H9 (cell line): ENCODE data around the gene CTIF. TPM values are rescaled to one million over a fixed set of nuclear protein-coding genes. Genes with fewer than 3 reads are reported as not detected.

Experiments
- DNase-seq: peaks from one replicate; pipeline ENCODE4 v3.0.0-alpha.2; 2017
- H2AFZ ChIP-seq: one replicate; pipeline ENCODE4 v1.6.1; 2013; ENCODE audit warnings: mild to moderate bottlenecking, low read length, control low read depth, moderate library complexity
- H2AK5ac ChIP-seq: 2 replicates; pipeline ENCODE4 v1.6.1; 2013; ENCODE audit warnings: low read length, control low read depth, mixed read lengths; ENCODE audit not compliant: insufficient read length
- H2BK120ac ChIP-seq: one replicate; pipeline ENCODE4 v1.6.1; 2013; ENCODE audit warnings: low read depth, mild to moderate bottlenecking, low read length, control low read depth, inconsistent platforms; ENCODE audit not compliant: poor library complexity, severe bottlenecking
- H2BK12ac ChIP-seq: 2 replicates; pipeline ENCODE4 v1.6.1; 2013; ENCODE audit warnings: low read length, control low read depth, mixed read lengths, low read depth; ENCODE audit not compliant: insufficient read length
- H2BK15ac ChIP-seq: 2 replicates; pipeline ENCODE4 v1.6.1; 2013; ENCODE audit warnings: low read depth, low read length, control low read depth
- H2BK20ac ChIP-seq: one replicate; pipeline ENCODE4 v1.6.1; 2013; ENCODE audit warnings: low read depth, mild to moderate bottlenecking, low read length, control low read depth, inconsistent platforms; ENCODE audit not compliant: poor library complexity, severe bottlenecking
- H2BK5ac ChIP-seq: 2 replicates; pipeline ENCODE4 v1.6.1; 2013; ENCODE audit warnings: low read length, control low read depth, mixed read lengths; ENCODE audit not compliant: insufficient read length
- H3K14ac ChIP-seq: 2 replicates; pipeline ENCODE4 v1.6.1; 2013; ENCODE audit warnings: low read length, control low read depth; ENCODE audit not compliant: insufficient read depth
- H3K18ac ChIP-seq: 2 replicates; pipeline ENCODE4 v1.6.1; 2013; ENCODE audit warnings: low read depth, mild to moderate bottlenecking, mixed read lengths, low read length, control low read depth; ENCODE audit not compliant: insufficient read length
- H3K23ac ChIP-seq: 2 replicates; pipeline ENCODE4 v1.6.1; 2013; ENCODE audit warnings: low read length, control low read depth, mixed read lengths, low read depth; ENCODE audit not compliant: insufficient read length
- H3K23me2 ChIP-seq: 2 replicates; pipeline ENCODE4 v1.6.1; 2013; ENCODE audit warnings: low read depth, mild to moderate bottlenecking, mixed read lengths, low read length, control low read depth; ENCODE audit not compliant: insufficient read length, poor library complexity, severe bottlenecking
- H3K27ac ChIP-seq: 2 replicates; pipeline ENCODE4 v1.5.1; 2013; ENCODE audit warnings: low read length, control low read depth, mixed read lengths, low read depth; ENCODE audit not compliant: insufficient read length
- H3K27me3 ChIP-seq: 2 replicates; pipeline ENCODE4 v1.6.1; 2013; ENCODE audit warnings: low read length, control low read depth, inconsistent platforms; ENCODE audit not compliant: insufficient read depth
- H3K4ac ChIP-seq: 2 replicates; pipeline ENCODE4 v1.6.1; 2013; ENCODE audit warnings: low read depth, mild to moderate bottlenecking, control low read depth, inconsistent platforms, low read length, moderate library complexity
- H3K4me1 ChIP-seq: 2 replicates; pipeline ENCODE4 v1.6.1; 2013; ENCODE audit warnings: low read length, control low read depth, inconsistent platforms; ENCODE audit not compliant: insufficient read depth
- H3K4me2 ChIP-seq: 2 replicates; pipeline ENCODE4 v1.6.1; 2013; ENCODE audit warnings: low read length, control low read depth, mixed read lengths; ENCODE audit not compliant: insufficient read length, insufficient read depth
- H3K56ac ChIP-seq: 2 replicates; pipeline ENCODE4 v1.6.1; 2013; ENCODE audit warnings: low read depth, mild to moderate bottlenecking, mixed read lengths, low read length, control low read depth; ENCODE audit not compliant: insufficient read length
- H3K79me1 ChIP-seq: 2 replicates; pipeline ENCODE4 v1.6.1; 2013; ENCODE audit warnings: low read depth, mild to moderate bottlenecking, moderate library complexity, low read length, control low read depth, inconsistent platforms; ENCODE audit not compliant: insufficient read depth, poor library complexity, severe bottlenecking
- H3K79me2 ChIP-seq: 2 replicates; pipeline ENCODE4 v1.6.1; 2013; ENCODE audit warnings: low read length, control low read depth, inconsistent platforms; ENCODE audit not compliant: insufficient read depth
- H3K9ac ChIP-seq: 2 replicates; pipeline ENCODE4 v1.6.1; 2013; ENCODE audit warnings: low read length, control low read depth, mixed read lengths; ENCODE audit not compliant: insufficient read length; ENCODE audit errors: extremely low read depth
- H3K9me3 ChIP-seq: one replicate; pipeline ENCODE4 v1.6.1; 2013; ENCODE audit warnings: low read depth, low read length, inconsistent platforms; ENCODE audit not compliant: control insufficient read depth
- H3T11ph ChIP-seq: one replicate; pipeline ENCODE4 v1.6.1; 2013; ENCODE audit warnings: mild to moderate bottlenecking, low read length, control low read depth, inconsistent platforms
- H4K20me1 ChIP-seq: one replicate; pipeline ENCODE4 v1.6.1; 2013; ENCODE audit not compliant: control insufficient read depth, insufficient read length, insufficient read depth
- H4K5ac ChIP-seq: 2 replicates; pipeline ENCODE4 v1.6.1; 2013; ENCODE audit warnings: low read depth, mild to moderate bottlenecking, mixed read lengths, low read length, control low read depth; ENCODE audit not compliant: insufficient read length
- H4K8ac ChIP-seq: replicated peaks from 2 replicates; pipeline ENCODE4 v1.6.1; 2013; ENCODE audit warnings: low read length, control low read depth, mixed read lengths, low read depth; ENCODE audit not compliant: insufficient read length
- H4K91ac ChIP-seq: 2 replicates; pipeline ENCODE4 v1.6.1; 2013; ENCODE audit warnings: low read depth, mild to moderate bottlenecking, moderate library complexity, mixed read lengths, low read length, control low read depth; ENCODE audit not compliant: insufficient read length
- H3K27ac Mint-ChIP-seq, 3 experiments: 2 replicates in 2 of 3; 3 replicates in 1 of 3; pipeline ENCODE4 v1.8.0; 2020 to 2021; ENCODE audit warnings: mixed read lengths in 3 of 3, mild to moderate bottlenecking in 1 of 3, moderate library complexity in 1 of 3
- H3K27me3 Mint-ChIP-seq: 2 replicates; pipeline ENCODE4 v1.8.0; 2021; ENCODE audit warnings: low read depth, mild to moderate bottlenecking, moderate library complexity, mixed read lengths
- H3K36me3 Mint-ChIP-seq, 3 experiments: 2 replicates in 2 of 3; 3 replicates in 1 of 3; pipeline ENCODE4 v1.8.0; 2020 to 2021; ENCODE audit warnings: low read depth in 3 of 3, mixed read lengths in 3 of 3; ENCODE audit not compliant: insufficient read depth in 1 of 3
- H3K4me1 Mint-ChIP-seq, 2 experiments: 2 replicates each; pipeline ENCODE4 v1.8.0; 2020; ENCODE audit warnings: mixed read lengths in 2 of 2
- H3K4me3 Mint-ChIP-seq, 2 experiments: 2 replicates in 1 of 2; 3 replicates in 1 of 2; pipeline ENCODE4 v1.8.0; 2020 to 2021; ENCODE audit warnings: mild to moderate bottlenecking in 2 of 2, mixed read lengths in 2 of 2, moderate library complexity in 1 of 2
- H3K9me3 Mint-ChIP-seq, 2 experiments: 2 replicates in 1 of 2; 3 replicates in 1 of 2; pipeline ENCODE4 v1.8.0; 2020; ENCODE audit warnings: mild to moderate bottlenecking in 2 of 2, mixed read lengths in 2 of 2, moderate library complexity in 1 of 2
- WGBS: extraction: QIAGEN DNeasy Blood & Tissue Kit; methylation state at CpG from one replicate; pipeline ENCODE4 v1.1.7; 2013; ENCODE audit warnings: missing lambda C conversion rate, low lambda C conversion rate, mixed read lengths; ENCODE audit not compliant: insufficient read length; ENCODE audit errors: extremely low coverage; 5-methylcytosine and 5-hydroxymethylcytosine counted together
- total RNA-seq: library from RNA; stranded (reverse); gene quantifications from 2 replicates; pipeline ENCODE4 v1.2.1, GENCODE V29; 2021
- TF ChIP-seq, protein P1 (sequence below): fragments of 200-600 bp; sonication (generic); conservative IDR thresholded peaks from 3 replicates; pipeline ENCODE4 v1.8.0; 2021; ENCODE audit warnings: antibody characterized with exemption, mild to moderate bottlenecking

The CTIF gene
- total RNA-seq, 1 experiment from 2014 or later: 15.8 TPM

DNA sequence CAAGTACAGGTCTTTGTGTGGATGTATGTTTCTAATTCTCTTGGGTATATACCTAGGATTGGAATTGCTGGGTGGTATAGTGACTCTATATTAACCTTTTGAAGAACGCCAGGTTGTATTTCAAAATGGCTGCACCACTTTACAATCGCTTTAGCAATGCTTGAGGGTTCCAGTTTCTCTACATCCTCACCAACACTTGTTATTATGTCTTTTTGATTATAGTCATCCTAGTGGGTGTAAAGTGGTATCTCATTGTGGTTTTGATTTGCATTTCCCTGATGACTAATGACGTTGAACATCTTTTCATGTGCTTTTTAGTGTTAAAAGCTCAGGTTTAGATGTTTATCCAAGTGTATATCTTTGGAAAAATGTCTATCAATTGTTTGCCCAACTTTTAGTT lies 39.5 kb downstream of the CTIF start:
- H3K9me3 Mint-ChIP-seq: peaks cover 0 to 5% of the 10 kb centered on the region in 2 experiments; a peak in 4 of 5 replicates
- no peak overlapping the region for H2BK20ac ChIP-seq
- DNase-seq: no peak
- no peaks in the 10 kb centered on the region for H3K27me3 ChIP-seq
- no peak overlapping the region for H2BK12ac ChIP-seq
- H3K27ac Mint-ChIP-seq: no peak overlapping the region
- H3K27ac ChIP-seq: no peak overlapping the region
- H3K14ac ChIP-seq: no peak overlapping the region
- no peak overlapping the region for H2BK120ac ChIP-seq
- H3T11ph ChIP-seq: no peak overlapping the region
- no peak overlapping the region for H3K4me2 ChIP-seq
- H4K5ac ChIP-seq: no peak overlapping the region
- no peak overlapping the region for H3K4ac ChIP-seq
- H3K23ac ChIP-seq: no peak overlapping the region
- H3K18ac ChIP-seq: no peak overlapping the region
- peaks cover 32 to 37% of the 10 kb centered on the region in 2 experiments for H3K4me1 Mint-ChIP-seq
- no peaks in the 10 kb centered on the region for H3K9me3 ChIP-seq
- no peaks in the 10 kb centered on the region for H4K20me1 ChIP-seq
- no peak overlapping the region for H2AK5ac ChIP-seq
- no CpG with 5 or more reads among the region's 3 CpGs for WGBS
- no peaks in the 10 kb centered on the region for H3K79me2 ChIP-seq
- H3K4me1 ChIP-seq: no peaks in the 10 kb centered on the region; the same call in 1 of the 2 replicates
- H4K91ac ChIP-seq: no peak overlapping the region
- no peak overlapping the region for H3K9ac ChIP-seq
- no peak overlapping the region for H3K56ac ChIP-seq
- no peaks in the 10 kb centered on the region for H3K23me2 ChIP-seq
- no peaks in the 10 kb centered on the region for H3K79me1 ChIP-seq
- no peak overlapping the region for H2BK5ac ChIP-seq
- no peak overlapping the region for H3K4me3 Mint-ChIP-seq
- peaks cover 3% of the 10 kb centered on the region for H3K27me3 Mint-ChIP-seq
- no peak overlapping the region for H4K8ac ChIP-seq
- H2BK15ac ChIP-seq: no peak overlapping the region
- H3K36me3 Mint-ChIP-seq: peaks cover 10 to 12% (median 10%) of the 10 kb centered on the region in 3 experiments
- TF ChIP-seq, protein P1, sequence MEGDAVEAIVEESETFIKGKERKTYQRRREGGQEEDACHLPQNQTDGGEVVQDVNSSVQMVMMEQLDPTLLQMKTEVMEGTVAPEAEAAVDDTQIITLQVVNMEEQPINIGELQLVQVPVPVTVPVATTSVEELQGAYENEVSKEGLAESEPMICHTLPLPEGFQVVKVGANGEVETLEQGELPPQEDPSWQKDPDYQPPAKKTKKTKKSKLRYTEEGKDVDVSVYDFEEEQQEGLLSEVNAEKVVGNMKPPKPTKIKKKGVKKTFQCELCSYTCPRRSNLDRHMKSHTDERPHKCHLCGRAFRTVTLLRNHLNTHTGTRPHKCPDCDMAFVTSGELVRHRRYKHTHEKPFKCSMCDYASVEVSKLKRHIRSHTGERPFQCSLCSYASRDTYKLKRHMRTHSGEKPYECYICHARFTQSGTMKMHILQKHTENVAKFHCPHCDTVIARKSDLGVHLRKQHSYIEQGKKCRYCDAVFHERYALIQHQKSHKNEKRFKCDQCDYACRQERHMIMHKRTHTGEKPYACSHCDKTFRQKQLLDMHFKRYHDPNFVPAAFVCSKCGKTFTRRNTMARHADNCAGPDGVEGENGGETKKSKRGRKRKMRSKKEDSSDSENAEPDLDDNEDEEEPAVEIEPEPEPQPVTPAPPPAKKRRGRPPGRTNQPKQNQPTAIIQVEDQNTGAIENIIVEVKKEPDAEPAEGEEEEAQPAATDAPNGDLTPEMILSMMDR: no peak
- no peak overlapping the region for H2AFZ ChIP-seq
